Measurements from ENCODE around the gene TMEM267. TPM values are rescaled to one million over a fixed set of nuclear protein-coding genes. Genes with fewer than 3 reads are reported as not detected.

Gene TMEM267
- total RNA-seq, 1 experiment from 2014 or later: 6.0 TPM

DNA sequence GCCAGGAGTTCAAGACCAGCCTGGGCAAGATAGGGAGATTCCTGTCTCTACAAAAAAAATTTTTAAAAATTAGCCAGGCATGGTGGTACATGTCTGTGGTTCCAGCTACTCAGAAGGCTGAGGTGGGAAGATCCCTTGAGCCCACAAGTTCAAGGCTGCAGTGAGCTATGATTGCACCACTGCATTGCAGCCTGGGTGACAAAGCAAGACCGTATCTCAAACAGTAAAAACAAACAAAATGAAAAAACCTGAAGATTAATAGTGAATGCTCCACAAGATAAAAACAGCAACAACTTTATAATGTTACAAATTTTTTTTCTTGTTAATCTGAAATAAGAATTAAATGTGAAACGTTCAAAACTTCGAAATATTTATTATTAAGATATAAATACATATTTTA is 2.7 kb upstream of the TMEM267 start (continued):
- TF ChIP-seq, protein P1, sequence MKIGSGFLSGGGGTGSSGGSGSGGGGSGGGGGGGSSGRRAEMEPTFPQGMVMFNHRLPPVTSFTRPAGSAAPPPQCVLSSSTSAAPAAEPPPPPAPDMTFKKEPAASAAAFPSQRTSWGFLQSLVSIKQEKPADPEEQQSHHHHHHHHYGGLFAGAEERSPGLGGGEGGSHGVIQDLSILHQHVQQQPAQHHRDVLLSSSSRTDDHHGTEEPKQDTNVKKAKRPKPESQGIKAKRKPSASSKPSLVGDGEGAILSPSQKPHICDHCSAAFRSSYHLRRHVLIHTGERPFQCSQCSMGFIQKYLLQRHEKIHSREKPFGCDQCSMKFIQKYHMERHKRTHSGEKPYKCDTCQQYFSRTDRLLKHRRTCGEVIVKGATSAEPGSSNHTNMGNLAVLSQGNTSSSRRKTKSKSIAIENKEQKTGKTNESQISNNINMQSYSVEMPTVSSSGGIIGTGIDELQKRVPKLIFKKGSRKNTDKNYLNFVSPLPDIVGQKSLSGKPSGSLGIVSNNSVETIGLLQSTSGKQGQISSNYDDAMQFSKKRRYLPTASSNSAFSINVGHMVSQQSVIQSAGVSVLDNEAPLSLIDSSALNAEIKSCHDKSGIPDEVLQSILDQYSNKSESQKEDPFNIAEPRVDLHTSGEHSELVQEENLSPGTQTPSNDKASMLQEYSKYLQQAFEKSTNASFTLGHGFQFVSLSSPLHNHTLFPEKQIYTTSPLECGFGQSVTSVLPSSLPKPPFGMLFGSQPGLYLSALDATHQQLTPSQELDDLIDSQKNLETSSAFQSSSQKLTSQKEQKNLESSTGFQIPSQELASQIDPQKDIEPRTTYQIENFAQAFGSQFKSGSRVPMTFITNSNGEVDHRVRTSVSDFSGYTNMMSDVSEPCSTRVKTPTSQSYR (CRISPR knock-in tag; IDR thresholded peaks at IDR 0.05): no peak
- TF ChIP-seq NR2C2 (CRISPR knock-in tag; IDR thresholded peaks at IDR 0.05): no peak
- TF ChIP-seq, protein P2, sequence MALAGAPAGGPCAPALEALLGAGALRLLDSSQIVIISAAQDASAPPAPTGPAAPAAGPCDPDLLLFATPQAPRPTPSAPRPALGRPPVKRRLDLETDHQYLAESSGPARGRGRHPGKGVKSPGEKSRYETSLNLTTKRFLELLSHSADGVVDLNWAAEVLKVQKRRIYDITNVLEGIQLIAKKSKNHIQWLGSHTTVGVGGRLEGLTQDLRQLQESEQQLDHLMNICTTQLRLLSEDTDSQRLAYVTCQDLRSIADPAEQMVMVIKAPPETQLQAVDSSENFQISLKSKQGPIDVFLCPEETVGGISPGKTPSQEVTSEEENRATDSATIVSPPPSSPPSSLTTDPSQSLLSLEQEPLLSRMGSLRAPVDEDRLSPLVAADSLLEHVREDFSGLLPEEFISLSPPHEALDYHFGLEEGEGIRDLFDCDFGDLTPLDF (CRISPR knock-in tag; IDR thresholded peaks at IDR 0.05): no peak
- TF ChIP-seq, protein P3, sequence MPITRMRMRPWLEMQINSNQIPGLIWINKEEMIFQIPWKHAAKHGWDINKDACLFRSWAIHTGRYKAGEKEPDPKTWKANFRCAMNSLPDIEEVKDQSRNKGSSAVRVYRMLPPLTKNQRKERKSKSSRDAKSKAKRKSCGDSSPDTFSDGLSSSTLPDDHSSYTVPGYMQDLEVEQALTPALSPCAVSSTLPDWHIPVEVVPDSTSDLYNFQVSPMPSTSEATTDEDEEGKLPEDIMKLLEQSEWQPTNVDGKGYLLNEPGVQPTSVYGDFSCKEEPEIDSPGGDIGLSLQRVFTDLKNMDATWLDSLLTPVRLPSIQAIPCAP (CRISPR knock-in tag; IDR thresholded peaks at IDR 0.05): no peak

DNA sequence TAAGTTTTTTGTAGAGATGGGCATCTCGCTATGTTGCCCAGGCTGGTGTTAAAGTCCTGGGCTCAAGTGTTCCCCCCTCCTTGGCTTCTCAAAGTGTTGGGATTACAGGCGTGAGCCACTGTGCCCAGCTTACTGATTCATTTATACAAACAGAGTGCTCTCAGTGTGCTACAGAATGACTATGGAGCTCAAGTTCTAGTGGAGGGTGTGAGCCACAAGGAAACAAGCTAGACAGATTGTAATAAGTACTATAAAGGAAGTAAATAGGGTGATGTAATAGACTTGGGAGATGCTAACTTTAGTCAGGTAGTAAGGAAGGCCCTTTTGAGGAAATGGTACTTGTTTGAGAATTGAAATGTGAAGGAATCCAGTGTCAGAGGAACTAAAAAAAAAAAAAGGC is 1.7 kb upstream of the TMEM267 start:
- Mint-ChIP-seq H3K4me3 (no peak overlapping the region), H3K4me1 (peaks cover 9% of the 10 kb centered on the region), H3K27ac (no peak overlapping the region; the same call in 1 of the 2 replicates), H3K9me3 (no peaks in the 10 kb centered on the region), H3K27me3 (ENCODE audit: low read depth) (no peaks in the 10 kb centered on the region), H3K36me3 (peaks cover 2% of the 10 kb centered on the region)
- no peak for ATAC-seq
- POLR2A ChIA-PET: no interaction called here
- TF ChIP-seq TP53 (CRISPR knock-in tag; IDR thresholded peaks at IDR 0.05) (no peak), GTF2I (CRISPR knock-in tag; conservative IDR thresholded peaks at IDR 0.05) (no peak), OVOL2 (CRISPR knock-in tag; IDR thresholded peaks at IDR 0.05; ENCODE audit: borderline replicate concordance) (no peak), SP1 (CRISPR knock-in tag; conservative IDR thresholded peaks at IDR 0.05) (no peak), RELA (CRISPR knock-in tag; IDR thresholded peaks at IDR 0.05; ENCODE audit: borderline replicate concordance) (no peak), SMAD3 (CRISPR knock-in tag; IDR thresholded peaks at IDR 0.05; ENCODE audit: borderline replicate concordance) (no peak), ZNF219 (CRISPR knock-in tag; IDR thresholded peaks at IDR 0.05; ENCODE audit: borderline replicate concordance) (no peak)
- TF ChIP-seq, protein P4, sequence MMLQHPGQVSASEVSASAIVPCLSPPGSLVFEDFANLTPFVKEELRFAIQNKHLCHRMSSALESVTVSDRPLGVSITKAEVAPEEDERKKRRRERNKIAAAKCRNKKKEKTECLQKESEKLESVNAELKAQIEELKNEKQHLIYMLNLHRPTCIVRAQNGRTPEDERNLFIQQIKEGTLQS (CRISPR knock-in tag; conservative IDR thresholded peaks at IDR 0.05): no peak
- TF ChIP-seq, protein P5, sequence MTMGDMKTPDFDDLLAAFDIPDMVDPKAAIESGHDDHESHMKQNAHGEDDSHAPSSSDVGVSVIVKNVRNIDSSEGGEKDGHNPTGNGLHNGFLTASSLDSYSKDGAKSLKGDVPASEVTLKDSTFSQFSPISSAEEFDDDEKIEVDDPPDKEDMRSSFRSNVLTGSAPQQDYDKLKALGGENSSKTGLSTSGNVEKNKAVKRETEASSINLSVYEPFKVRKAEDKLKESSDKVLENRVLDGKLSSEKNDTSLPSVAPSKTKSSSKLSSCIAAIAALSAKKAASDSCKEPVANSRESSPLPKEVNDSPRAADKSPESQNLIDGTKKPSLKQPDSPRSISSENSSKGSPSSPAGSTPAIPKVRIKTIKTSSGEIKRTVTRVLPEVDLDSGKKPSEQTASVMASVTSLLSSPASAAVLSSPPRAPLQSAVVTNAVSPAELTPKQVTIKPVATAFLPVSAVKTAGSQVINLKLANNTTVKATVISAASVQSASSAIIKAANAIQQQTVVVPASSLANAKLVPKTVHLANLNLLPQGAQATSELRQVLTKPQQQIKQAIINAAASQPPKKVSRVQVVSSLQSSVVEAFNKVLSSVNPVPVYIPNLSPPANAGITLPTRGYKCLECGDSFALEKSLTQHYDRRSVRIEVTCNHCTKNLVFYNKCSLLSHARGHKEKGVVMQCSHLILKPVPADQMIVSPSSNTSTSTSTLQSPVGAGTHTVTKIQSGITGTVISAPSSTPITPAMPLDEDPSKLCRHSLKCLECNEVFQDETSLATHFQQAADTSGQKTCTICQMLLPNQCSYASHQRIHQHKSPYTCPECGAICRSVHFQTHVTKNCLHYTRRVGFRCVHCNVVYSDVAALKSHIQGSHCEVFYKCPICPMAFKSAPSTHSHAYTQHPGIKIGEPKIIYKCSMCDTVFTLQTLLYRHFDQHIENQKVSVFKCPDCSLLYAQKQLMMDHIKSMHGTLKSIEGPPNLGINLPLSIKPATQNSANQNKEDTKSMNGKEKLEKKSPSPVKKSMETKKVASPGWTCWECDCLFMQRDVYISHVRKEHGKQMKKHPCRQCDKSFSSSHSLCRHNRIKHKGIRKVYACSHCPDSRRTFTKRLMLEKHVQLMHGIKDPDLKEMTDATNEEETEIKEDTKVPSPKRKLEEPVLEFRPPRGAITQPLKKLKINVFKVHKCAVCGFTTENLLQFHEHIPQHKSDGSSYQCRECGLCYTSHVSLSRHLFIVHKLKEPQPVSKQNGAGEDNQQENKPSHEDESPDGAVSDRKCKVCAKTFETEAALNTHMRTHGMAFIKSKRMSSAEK (CRISPR knock-in tag; IDR thresholded peaks at IDR 0.05; ENCODE audit: borderline replicate concordance): no peak
- DNase-seq (ENCODE audit: low spot score): no peak
- CTCF ChIA-PET: interaction anchor here (0.9 to 2.5 kb wide), 3 partner anchors 15 to 96 kb away, joined by 3 to 31 read pairs (median 7); partner anchors contain the start of gene C5orf34

Measured in WTC11 (cell line).